Ectodermal cell (in vitro differentiated cells): ENCODE measurements around the gene CHKA.

ENCODE experiments used
- H3K27ac ChIP-seq: 2 replicates; pipeline ENCODE4 v1.7.0; 2013; ENCODE audit warnings: mild to moderate bottlenecking, low read depth, low read length; ENCODE audit not compliant: insufficient read depth, poor library complexity, severe bottlenecking
- H3K27me3 ChIP-seq: 2 replicates; pipeline ENCODE4 v1.7.0; 2013; ENCODE audit warnings: mild to moderate bottlenecking, low read length; ENCODE audit not compliant: insufficient read depth, control insufficient read depth, poor library complexity, severe bottlenecking
- H3K36me3 ChIP-seq: one replicate; pipeline ENCODE4 v1.7.0; 2013; ENCODE audit warnings: low read length; ENCODE audit not compliant: control insufficient read depth, insufficient read depth
- H3K4me1 ChIP-seq: one replicate; pipeline ENCODE4 v1.7.0; 2013; ENCODE audit warnings: low read length; ENCODE audit not compliant: control insufficient read depth, insufficient read depth
- H3K4me3 ChIP-seq: 2 replicates; pipeline ENCODE4 v1.7.0; 2013; ENCODE audit warnings: low read depth, low read length, control low read depth; ENCODE audit not compliant: insufficient read depth
- H3K9me3 ChIP-seq: 2 replicates; pipeline ENCODE4 v1.7.0; 2013; ENCODE audit warnings: mild to moderate bottlenecking, low read length, moderate library complexity; ENCODE audit not compliant: control insufficient read depth
- WGBS, 2 experiments: methylation state at CpG; one replicate each; pipeline ENCODE4 v1.1.7; 2013; ENCODE audit warnings: missing lambda C conversion rate in 2 of 2; 5-methylcytosine and 5-hydroxymethylcytosine counted together

Gene CHKA

GRCh38 chr11:68013611-68014156 is 107.5 kb downstream of the CHKA start:
- H3K27ac ChIP-seq, result peak overlapping the region; percentile 57
- no peaks in the 10 kb centered on the region for H3K36me3 ChIP-seq
- no peaks in the 10 kb centered on the region for H3K9me3 ChIP-seq
- no peak overlapping the region for H3K4me3 ChIP-seq
- peaks cover 25% of the 10 kb centered on the region for H3K4me1 ChIP-seq
- 93 to 94% methylated on average over 14 of the region's 14 CpGs for WGBS, 2 experiments
- H3K27me3 ChIP-seq, result no peaks in the 10 kb centered on the region

GRCh38 chr11:68012843-68013610 is 108.2 kb downstream of the CHKA start:
- Histone ChIP-seq H3K4me1 (peaks cover 25% of the 10 kb centered on the region), H3K27me3 (no peaks in the 10 kb centered on the region), H3K4me3 (no peak overlapping the region), H3K36me3 (no peaks in the 10 kb centered on the region), H3K27ac (peak overlapping the region; percentile 57), H3K9me3 (no peaks in the 10 kb centered on the region)
- 83 to 89% methylated on average over 16 of the region's 16 CpGs for WGBS, 2 experiments

GRCh38 chr11:68012044-68012842 is 108.9 kb downstream of the CHKA start:
- Histone ChIP-seq H3K4me1 (peaks cover 25% of the 10 kb centered on the region), H3K9me3 (no peaks in the 10 kb centered on the region), H3K27ac (peak overlapping the region; percentile 44), H3K4me3 (no peak overlapping the region), H3K27me3 (no peaks in the 10 kb centered on the region), H3K36me3 (no peaks in the 10 kb centered on the region)
- WGBS, 2 experiments, result 91 to 92% methylated on average over 17 of the region's 17 CpGs

DNA sequence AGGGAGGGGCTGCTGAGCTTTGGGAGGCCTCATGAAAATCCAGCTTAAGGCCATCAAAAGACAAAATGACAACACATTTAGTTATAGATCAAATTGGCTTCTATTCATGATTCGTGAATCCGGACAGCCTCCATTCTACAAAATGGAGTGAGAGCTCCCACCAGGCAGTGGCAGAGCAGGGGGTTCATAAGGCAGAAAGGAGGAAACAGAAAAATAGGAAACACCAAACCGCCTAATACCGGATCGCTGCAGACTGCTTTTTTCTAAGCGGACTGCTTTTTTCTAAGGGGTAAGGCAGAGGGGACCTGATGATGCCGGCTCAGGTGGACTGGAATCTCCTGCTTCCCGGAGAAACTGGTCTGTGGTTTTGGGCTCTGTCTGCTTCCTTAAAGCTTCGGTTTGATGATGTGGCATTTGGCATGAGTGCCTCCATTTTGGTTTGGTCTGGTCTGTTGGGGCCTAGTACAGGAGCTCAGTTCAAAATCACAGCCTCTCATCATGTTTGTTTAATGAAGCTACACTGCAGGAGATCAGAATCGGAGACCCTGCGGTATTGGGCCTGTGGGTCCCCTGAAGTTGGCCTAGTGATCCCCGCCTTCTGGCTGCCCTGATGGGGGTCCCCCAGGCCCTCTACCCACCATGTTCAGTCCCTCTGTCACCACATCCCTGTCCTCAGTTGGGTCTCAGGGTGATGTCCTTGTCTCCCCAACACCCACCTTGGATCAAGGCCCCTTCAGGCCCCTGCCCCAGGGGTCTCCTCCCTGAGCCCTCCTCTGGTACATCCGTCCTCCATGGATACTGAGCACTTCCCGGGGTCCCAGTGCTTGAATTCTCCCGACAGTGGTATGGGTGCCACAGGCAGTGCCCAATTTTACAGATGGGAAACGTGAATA is 109.9 kb downstream of the CHKA start:
- no peak overlapping the region for H3K4me3 ChIP-seq
- no peaks in the 10 kb centered on the region for H3K27me3 ChIP-seq
- no peak overlapping the region for H3K27ac ChIP-seq
- H3K9me3 ChIP-seq, result no peaks in the 10 kb centered on the region
- 92 to 93% methylated on average over 16 of the region's 16 CpGs for WGBS, 2 experiments
- peaks cover 25% of the 10 kb centered on the region for H3K4me1 ChIP-seq
- no peaks in the 10 kb centered on the region for H3K36me3 ChIP-seq

DNA sequence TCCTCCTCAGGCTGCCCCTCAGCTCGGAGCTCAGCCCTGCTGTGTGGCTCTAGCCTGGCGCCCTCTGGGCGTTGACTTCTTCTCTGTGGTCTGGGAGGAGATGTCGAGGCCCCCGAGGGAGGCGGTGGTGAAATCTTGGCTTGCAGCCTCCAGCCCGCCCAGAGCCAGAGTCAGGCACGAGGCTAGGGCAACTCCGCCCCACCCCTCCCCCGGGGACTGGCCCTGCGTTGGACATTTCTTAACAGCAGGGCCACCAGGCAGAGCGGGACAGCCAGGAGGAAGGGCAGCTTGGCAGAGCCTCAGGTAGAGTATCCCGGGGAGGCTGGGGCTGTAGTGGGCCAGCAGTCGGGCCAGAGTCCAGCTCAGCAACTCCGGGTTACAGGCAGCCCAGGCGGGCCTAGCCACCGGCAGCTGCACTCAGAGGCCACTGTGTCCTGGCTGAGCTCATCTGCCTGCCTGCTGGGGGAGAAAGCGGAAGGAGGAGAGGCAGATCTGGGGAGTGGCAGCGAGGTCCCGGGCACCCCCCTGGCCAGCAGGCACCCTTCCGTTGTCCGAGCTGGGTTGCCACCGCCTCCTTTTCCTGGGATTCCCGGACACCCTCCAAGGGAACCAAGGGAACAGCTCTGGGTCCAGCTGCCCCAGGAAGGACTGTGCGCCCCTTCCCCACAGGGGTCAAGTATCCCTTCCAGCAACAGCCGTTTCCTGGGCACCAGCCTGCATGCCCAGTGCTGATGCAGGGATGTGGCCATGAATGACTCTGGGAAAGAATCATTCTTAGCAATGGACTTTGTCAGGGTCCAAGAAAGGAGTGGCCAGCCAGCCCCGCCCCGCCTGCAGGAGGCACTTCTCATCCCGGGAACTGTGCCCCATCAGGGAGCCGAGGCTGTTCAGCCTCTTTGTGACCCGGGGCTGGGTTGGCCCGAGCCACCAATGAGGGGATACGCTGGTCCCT is 110.8 kb downstream of the CHKA start, which contains the start of gene ALDH3B1:
Gene ALDH3B1 (plus strand): TSS at position 238 of the 952 bp plus-strand sequence. CDS start 4,971 bp downstream, outside the sequence.
- WGBS, 2 experiments, result 45 to 49% methylated on average over 33 of the region's 33 CpGs
- no peaks in the 10 kb centered on the region for H3K27me3 ChIP-seq
- no peaks in the 10 kb centered on the region for H3K36me3 ChIP-seq
- no peak within 1 kb of the TSS for H3K4me3 ChIP-seq
- H3K27ac ChIP-seq, result peak within 1 kb of the TSS; percentile 36
- no peaks in the 10 kb centered on the region for H3K9me3 ChIP-seq
- H3K4me1 ChIP-seq, result peaks cover 25% of the 10 kb centered on the region

DNA sequence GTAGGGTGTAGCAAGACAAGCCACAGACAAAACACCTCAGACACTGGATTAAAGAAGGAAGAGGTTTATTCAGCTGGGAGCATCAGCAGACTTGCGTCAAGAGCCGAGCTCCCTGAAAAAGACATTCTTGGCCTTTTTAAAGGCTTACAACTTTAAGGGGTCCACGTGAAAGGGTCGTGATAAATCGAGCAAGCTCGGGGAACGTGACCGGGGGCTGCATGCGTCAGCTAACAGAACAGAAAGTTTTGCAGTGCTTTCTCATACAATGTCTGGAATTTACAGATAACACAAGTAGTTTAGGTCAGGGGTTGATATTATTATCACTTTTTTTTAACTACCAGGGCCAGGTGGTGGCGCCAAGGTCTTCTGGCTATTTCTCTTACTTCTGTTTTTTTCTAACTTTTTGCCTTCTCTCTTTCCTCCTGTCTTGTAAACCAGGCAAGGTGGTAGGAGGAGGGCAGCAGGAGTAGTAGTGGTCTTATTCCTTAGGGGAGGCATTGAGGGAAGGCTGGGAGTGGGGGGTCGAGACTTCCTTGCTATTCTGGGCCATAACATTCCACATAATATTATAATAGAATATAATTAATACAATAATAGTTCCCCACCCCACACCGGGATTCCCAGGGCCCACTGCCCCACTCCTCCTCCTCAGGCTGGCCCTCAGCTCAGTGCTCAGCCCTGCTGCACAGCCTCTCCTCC is 111.6 kb downstream of the CHKA start:
- H3K9me3 ChIP-seq, result no peaks in the 10 kb centered on the region
- peaks cover 25% of the 10 kb centered on the region for H3K4me1 ChIP-seq
- no peak overlapping the region for H3K27ac ChIP-seq
- no peak overlapping the region for H3K4me3 ChIP-seq
- no peaks in the 10 kb centered on the region for H3K36me3 ChIP-seq
- 87 to 90% methylated on average over 11 of the region's 12 CpGs for WGBS, 2 experiments
- peaks cover 1% of the 10 kb centered on the region for H3K27me3 ChIP-seq

- H3K4me3 ChIP-seq, result no peak overlapping the region
- H3K9me3 ChIP-seq, result no peaks in the 10 kb centered on the region
- H3K36me3 ChIP-seq, result no peaks in the 10 kb centered on the region
- H3K27me3 ChIP-seq, result peaks cover 10% of the 10 kb centered on the region
- WGBS, 2 experiments, result 88 to 90% methylated on average over 26 to 27 of the region's 27 CpGs
- no peak overlapping the region for H3K27ac ChIP-seq
- peaks cover 25% of the 10 kb centered on the region for H3K4me1 ChIP-seq
Observed at GRCh38 chr11:68008381-68009337, 112.5 kb downstream of the CHKA start.
